Measurements from ENCODE around the gene EHMT1.

- TF ChIP-seq CTCF (conservative IDR thresholded peaks at IDR 0.05; ENCODE audit: low read length) (no peak), EZH2phosphoT487 (IDR thresholded peaks at IDR 0.05; ENCODE audit: borderline replicate concordance) (no peak)
These were observed 96.5 kb downstream of the EHMT1 start for GRCh38 chr9:137715321-137715720.

Measured in Loucy (cell line).